Measurements from ENCODE around the gene PIAS3.
A peak's percentile ranks its signal among the peaks of the same experiment; 100 is the strongest.

PIAS3 gene

DNA sequence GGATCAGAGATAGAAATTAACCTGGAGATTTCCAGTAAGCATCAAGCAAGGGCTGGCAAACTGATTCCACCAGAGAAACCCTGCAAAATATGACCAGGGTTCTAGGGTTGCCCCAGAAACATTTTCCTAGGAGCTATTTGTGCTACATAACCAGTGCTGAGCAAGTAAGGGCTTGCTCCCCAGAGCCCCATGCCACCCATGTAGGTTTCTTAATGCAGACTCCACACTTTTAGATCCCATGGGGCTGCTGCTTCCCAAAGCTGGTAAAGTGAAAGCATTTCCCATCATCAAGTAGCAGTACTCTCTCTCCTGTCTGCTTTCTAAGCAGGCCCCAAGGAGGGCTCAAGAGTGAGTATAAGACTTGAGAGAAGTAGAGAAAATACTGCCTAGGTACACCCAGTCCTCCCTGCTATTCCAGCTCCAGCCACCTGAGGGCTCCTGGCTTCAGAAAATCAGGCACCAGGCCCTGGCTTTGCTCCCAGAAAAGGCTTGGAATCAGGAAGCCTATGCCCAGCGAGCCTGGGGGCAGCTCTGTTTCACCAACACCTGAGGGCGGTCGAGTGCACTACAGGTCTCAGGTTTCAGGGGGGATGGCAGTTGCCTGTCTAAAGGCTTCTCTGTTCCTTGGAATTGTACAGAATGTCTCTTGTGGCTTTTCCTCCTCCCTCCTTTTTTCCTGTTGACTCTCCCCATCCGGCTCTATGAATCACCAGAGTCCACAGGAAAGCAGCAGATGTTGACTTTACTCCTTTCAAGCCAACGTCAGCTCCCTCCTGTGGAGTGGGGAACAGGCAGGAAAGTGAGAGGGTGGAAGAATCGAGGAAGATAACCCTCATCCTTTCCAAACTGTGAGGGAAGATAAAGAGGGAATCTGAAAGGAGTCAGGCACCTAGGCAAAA is 33.0 kb upstream of the PIAS3 start:
- H3K4me1 ChIP-seq, result peaks cover 5% of the 10 kb centered on the region
- no peaks in the 10 kb centered on the region for H3K79me2 ChIP-seq
- H3K27ac ChIP-seq, result peak overlapping the region; percentile 80
- H3K4me3 ChIP-seq (ENCODE audit: low read depth, low read length), result peak overlapping the region; percentile 2
- H3K4me2 ChIP-seq (ENCODE audit: low read length), result peak overlapping the region; percentile 46
- no peak overlapping the region for H3K9ac ChIP-seq
- H3K9me3 ChIP-seq (ENCODE audit: control insufficient read depth, low read length), result no peaks in the 10 kb centered on the region
- peak overlapping the region; percentile 78 for H2AFZ ChIP-seq
- TF ChIP-seq, protein P1, sequence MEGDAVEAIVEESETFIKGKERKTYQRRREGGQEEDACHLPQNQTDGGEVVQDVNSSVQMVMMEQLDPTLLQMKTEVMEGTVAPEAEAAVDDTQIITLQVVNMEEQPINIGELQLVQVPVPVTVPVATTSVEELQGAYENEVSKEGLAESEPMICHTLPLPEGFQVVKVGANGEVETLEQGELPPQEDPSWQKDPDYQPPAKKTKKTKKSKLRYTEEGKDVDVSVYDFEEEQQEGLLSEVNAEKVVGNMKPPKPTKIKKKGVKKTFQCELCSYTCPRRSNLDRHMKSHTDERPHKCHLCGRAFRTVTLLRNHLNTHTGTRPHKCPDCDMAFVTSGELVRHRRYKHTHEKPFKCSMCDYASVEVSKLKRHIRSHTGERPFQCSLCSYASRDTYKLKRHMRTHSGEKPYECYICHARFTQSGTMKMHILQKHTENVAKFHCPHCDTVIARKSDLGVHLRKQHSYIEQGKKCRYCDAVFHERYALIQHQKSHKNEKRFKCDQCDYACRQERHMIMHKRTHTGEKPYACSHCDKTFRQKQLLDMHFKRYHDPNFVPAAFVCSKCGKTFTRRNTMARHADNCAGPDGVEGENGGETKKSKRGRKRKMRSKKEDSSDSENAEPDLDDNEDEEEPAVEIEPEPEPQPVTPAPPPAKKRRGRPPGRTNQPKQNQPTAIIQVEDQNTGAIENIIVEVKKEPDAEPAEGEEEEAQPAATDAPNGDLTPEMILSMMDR (IDR thresholded peaks at IDR 0.05), result peak; percentile 92
- no peaks in the 10 kb centered on the region for H3K36me3 ChIP-seq (ENCODE audit: control insufficient read depth, insufficient read depth, low read length)
- no peaks in the 10 kb centered on the region for H3K27me3 ChIP-seq (ENCODE audit: control insufficient read depth, insufficient read depth, low read length)

GRCh38 chr1:145891143-145891542 is 32.3 kb upstream of the PIAS3 start:
- peak overlapping the region; percentile 80 for H3K27ac ChIP-seq

GRCh38 chr1:145889722-145890121 is 30.8 kb upstream of the PIAS3 start:
- H3K27me3 ChIP-seq (ENCODE audit: control insufficient read depth, insufficient read depth, low read length), result no peaks in the 10 kb centered on the region
- TF ChIP-seq, protein P1 (IDR thresholded peaks at IDR 0.05), result no peak
- no peaks in the 10 kb centered on the region for H3K79me2 ChIP-seq
- no peak overlapping the region for H3K4me2 ChIP-seq (ENCODE audit: low read length)
- peaks cover 5% of the 10 kb centered on the region for H3K4me1 ChIP-seq
- H3K27ac ChIP-seq, result no peak overlapping the region
- H3K4me3 ChIP-seq (ENCODE audit: low read depth, low read length), result no peak overlapping the region
- no peaks in the 10 kb centered on the region for H3K36me3 ChIP-seq (ENCODE audit: control insufficient read depth, insufficient read depth, low read length)
- H3K9me3 ChIP-seq (ENCODE audit: control insufficient read depth, low read length), result no peaks in the 10 kb centered on the region
- no peak overlapping the region for H3K9ac ChIP-seq
- no peak overlapping the region for H2AFZ ChIP-seq

More at GRCh38 chr1:145891143-145891542, 32.3 kb upstream of the PIAS3 start:
- Histone ChIP-seq H2AFZ (peak overlapping the region; percentile 78), H3K79me2 (no peaks in the 10 kb centered on the region), H3K4me3 (ENCODE audit: low read depth, low read length) (no peak overlapping the region), H3K9me3 (ENCODE audit: control insufficient read depth, low read length) (no peaks in the 10 kb centered on the region), H3K36me3 (ENCODE audit: control insufficient read depth, insufficient read depth, low read length) (no peaks in the 10 kb centered on the region), H3K27me3 (ENCODE audit: control insufficient read depth, insufficient read depth, low read length) (no peaks in the 10 kb centered on the region), H3K9ac (no peak overlapping the region), H3K4me2 (ENCODE audit: low read length) (no peak overlapping the region), H3K4me1 (peaks cover 5% of the 10 kb centered on the region)
- TF ChIP-seq, protein P1 (IDR thresholded peaks at IDR 0.05), result no peak

GRCh38 chr1:145887631-145888030 is 28.8 kb upstream of the PIAS3 start:
- Histone ChIP-seq H2AFZ (no peak overlapping the region), H3K27ac (no peak overlapping the region), H3K9ac (no peak overlapping the region), H3K36me3 (ENCODE audit: control insufficient read depth, insufficient read depth, low read length) (no peaks in the 10 kb centered on the region), H3K27me3 (ENCODE audit: control insufficient read depth, insufficient read depth, low read length) (no peaks in the 10 kb centered on the region), H3K9me3 (ENCODE audit: control insufficient read depth, low read length) (no peaks in the 10 kb centered on the region), H3K79me2 (no peaks in the 10 kb centered on the region), H3K4me1 (peaks cover 3% of the 10 kb centered on the region), H3K4me3 (ENCODE audit: low read depth, low read length) (no peak overlapping the region), H3K4me2 (ENCODE audit: low read length) (no peak overlapping the region)
- TF ChIP-seq, protein P1 (IDR thresholded peaks at IDR 0.05), result no peak
